HG03457 (cell line): ENCODE data around the gene HPGD.
A peak's percentile ranks its signal among the peaks of the same experiment; 100 is the strongest.

Experiments used
- ATAC-seq: cut with Tn5 transposase; IDR thresholded peaks from one replicate; pipeline ENCODE4 v1.9.1; 2021; ENCODE audit warnings: moderate number of reproducible peaks; ENCODE audit not compliant: unreplicated experiment

The HPGD gene

GRCh38 chr4:174522183-174523024 lies at the start of gene HPGD:
Gene HPGD (minus strand): TSS chr4:174522488. CDS start chr4:174522451, 37 bp downstream.
- peak; percentile 80 for ATAC-seq

- no peak for ATAC-seq
Measured at GRCh38 chr4:174564529-174564928, 42.2 kb upstream of the HPGD start.

GRCh38 chr4:174563399-174563798 lies 41.1 kb upstream of the HPGD start:
- ATAC-seq = no peak

- no peak for ATAC-seq
Measured at GRCh38 chr4:174561560-174561959, 39.3 kb upstream of the HPGD start.

GRCh38 chr4:174559894-174560293 lies 37.6 kb upstream of the HPGD start:
- no peak for ATAC-seq

- no peak for ATAC-seq
Measured at GRCh38 chr4:174555789-174556630, 33.7 kb upstream of the HPGD start.

- ATAC-seq = no peak
Measured at GRCh38 chr4:174554231-174554728, 32.0 kb upstream of the HPGD start.

- ATAC-seq = no peak
Measured at GRCh38 chr4:174553828-174554227, 31.5 kb upstream of the HPGD start.

GRCh38 chr4:174553031-174553430 lies 30.7 kb upstream of the HPGD start:
- no peak for ATAC-seq

- no peak for ATAC-seq
Measured at GRCh38 chr4:174550541-174550940, 28.3 kb upstream of the HPGD start.

- no peak for ATAC-seq
Measured at GRCh38 chr4:174549721-174550120, 27.4 kb upstream of the HPGD start.

GRCh38 chr4:174545268-174545667 lies 23.0 kb upstream of the HPGD start:
- ATAC-seq = no peak

GRCh38 chr4:174544496-174544895 lies 22.2 kb upstream of the HPGD start:
- ATAC-seq = no peak

GRCh38 chr4:174540175-174540574 lies 17.9 kb upstream of the HPGD start:
- no peak for ATAC-seq

GRCh38 chr4:174539571-174539970 lies 17.3 kb upstream of the HPGD start:
- ATAC-seq = no peak

- ATAC-seq = no peak
Measured at GRCh38 chr4:174538876-174539250, 16.6 kb upstream of the HPGD start.

GRCh38 chr4:174538123-174538875 lies 16.0 kb upstream of the HPGD start:
- peak; percentile 99 for ATAC-seq

- peak; percentile 15 for ATAC-seq
Measured at GRCh38 chr4:174537634-174538033, 15.3 kb upstream of the HPGD start.

- ATAC-seq = no peak
Measured at GRCh38 chr4:174534461-174534860, 12.2 kb upstream of the HPGD start.

GRCh38 chr4:174532445-174532844 lies 10.2 kb upstream of the HPGD start:
- no peak for ATAC-seq

GRCh38 chr4:174531486-174531885 lies 9.2 kb upstream of the HPGD start:
- no peak for ATAC-seq
